OCI-M2 (cell line): ENCODE data around the gene CCL27.

Experiments used
- DNase-seq: peaks from one replicate; lab custom pipeline; 2025; ENCODE audit not compliant: unreplicated experiment; lab: John Stamatoyannopoulos, UW

CCL27 gene

GRCh38 chr9:34684816-34685215 is 22.4 kb upstream of the CCL27 start:
- DNase-seq: no peak

DNA sequence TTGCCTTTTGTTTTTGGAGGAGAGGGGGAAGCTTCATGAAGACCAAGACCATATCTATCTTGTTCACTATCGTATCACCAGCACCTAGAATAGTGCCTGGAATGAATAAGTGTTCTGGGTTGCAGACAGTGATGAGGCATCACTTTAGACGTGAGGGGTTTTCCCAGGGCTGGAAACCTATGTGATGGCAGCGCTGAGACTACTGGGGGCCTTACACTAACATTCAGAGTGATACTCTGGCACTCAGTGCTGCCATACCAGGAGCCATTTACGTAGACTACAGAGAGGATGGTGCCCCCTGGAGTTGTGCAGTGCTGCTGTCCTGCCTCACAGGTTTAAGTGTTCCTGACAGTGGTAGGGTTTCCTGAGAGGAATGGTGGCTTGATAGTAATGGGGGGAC is 21.7 kb upstream of the CCL27 start:
- DNase-seq: no peak

DNA sequence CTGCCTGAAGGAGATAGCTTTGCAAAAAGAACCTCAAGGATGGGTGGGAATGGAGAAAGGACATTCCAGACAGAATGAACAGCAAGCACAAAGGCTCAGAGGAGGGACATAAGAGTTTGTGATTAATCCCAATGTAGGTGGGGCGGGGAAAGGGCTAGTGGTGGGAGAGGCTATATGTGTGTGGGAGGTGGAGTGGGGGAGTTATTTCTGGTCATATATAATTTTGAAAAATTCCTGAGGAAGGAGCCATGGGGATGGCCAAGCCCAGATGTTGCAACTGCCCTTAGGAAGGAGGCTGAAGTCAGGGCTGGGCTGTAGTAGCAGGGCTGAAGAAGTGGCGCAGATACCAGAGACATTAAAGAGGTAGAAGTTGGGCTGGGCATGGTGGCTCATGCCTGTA is 13.4 kb upstream of the CCL27 start:
- no peak for DNase-seq

DNA sequence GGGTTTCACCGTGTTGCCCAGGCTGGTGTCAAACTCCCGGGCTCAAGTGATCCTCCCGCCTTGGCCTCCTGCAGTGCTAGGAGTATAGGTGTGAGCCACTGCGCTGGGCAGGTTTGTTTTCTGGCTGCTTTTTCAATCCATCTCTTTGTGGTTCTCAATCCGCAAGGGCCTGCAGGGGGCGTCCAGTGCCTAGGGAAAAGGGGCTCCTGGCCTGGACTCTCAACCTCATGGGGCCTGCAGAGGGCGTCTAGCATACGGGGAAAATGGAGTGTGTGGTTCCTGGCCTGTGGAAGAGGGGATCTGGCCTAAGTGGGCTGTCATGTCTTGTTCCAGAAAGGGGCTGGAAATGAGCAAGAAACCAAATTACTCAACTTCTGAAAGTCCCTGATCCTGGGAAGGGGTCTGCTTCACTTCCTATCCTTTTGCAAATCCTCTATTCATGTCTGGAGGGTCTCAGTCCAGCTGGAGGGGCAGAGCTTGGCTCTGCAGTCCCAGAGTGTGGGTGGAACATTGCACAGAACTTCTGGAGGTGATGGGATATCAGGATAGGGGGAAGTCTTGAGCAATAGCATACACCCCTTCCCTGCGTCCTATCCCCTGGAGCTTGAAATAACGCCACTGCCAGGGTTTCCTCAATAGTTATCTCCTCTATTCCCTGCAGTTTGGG is 12.7 kb upstream of the CCL27 start:
- no peak for DNase-seq

DNA sequence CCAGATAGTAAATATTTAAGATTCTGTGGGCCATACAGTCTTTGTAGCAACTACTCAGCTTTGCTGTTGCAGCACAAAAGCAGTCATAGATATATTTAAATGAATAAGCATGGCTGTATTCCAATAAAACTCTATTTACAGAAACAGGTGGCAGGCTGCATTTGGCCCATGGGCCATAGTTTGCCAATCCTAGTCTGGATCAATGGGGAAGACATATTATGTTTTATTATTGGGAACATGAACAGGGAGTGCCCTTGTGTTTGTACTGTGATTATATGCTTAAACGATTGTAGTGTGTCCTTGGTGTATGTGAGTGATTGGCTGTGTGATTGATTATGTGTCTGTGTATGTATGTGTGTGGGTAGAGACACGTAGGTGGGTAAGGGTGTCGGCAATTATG is 12.0 kb upstream of the CCL27 start:
- DNase-seq: no peak

DNA sequence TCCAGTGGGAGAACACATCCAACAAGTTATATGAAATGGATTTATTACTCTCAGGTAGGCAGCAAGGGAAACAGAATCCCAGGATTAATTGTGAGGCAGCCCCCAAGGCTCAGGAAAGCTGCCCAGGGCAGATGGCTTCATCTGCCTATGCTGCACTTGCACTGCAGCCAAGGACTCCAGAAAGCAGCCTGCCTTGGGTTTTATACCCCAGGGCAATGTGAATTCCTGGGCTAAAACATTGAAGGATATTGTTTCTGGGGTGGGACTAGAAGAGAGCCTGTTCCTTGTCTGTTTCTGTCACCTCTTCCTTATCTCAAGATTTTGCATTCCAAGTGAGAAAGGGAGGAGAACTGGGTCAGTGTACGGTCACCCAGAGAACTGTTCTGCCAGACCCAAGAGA is 8.8 kb upstream of the CCL27 start:
- DNase-seq: no peak

DNA sequence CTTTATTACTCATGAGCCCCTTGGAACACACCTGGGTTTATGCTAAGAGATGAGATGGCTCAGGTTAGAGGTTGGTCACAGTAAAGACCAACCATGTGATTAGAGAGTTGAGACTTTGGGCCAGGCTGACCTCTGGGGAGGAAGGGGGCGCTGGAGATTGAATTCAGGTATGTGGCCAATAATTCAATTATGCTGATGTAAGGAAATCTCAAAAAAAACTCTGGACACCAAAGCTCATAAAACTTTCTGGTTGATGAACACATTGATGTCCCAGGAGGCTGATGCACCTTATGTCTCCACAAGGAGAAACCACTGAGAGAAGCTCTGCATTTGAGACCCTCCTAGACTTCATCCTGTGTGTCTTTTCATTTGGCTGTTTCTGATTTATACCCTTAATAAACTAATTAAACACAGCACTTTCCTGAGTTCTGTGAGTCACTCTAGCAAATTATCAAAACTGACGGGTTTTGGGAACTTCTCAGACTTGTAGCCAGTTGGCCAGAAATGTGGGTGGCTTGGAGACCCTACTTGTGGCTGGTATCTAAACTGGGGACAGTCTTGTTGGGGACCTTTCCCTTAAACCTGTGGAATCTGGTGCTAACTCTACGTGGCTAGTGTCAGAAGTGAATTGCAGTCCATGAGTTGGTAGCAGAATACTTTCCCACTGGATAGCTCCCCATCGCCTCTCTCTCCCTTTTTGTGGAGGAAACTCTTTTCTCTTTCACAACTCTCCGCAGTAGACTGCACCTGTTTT is 7.5 kb upstream of the CCL27 start:
- DNase-seq: no peak

DNA sequence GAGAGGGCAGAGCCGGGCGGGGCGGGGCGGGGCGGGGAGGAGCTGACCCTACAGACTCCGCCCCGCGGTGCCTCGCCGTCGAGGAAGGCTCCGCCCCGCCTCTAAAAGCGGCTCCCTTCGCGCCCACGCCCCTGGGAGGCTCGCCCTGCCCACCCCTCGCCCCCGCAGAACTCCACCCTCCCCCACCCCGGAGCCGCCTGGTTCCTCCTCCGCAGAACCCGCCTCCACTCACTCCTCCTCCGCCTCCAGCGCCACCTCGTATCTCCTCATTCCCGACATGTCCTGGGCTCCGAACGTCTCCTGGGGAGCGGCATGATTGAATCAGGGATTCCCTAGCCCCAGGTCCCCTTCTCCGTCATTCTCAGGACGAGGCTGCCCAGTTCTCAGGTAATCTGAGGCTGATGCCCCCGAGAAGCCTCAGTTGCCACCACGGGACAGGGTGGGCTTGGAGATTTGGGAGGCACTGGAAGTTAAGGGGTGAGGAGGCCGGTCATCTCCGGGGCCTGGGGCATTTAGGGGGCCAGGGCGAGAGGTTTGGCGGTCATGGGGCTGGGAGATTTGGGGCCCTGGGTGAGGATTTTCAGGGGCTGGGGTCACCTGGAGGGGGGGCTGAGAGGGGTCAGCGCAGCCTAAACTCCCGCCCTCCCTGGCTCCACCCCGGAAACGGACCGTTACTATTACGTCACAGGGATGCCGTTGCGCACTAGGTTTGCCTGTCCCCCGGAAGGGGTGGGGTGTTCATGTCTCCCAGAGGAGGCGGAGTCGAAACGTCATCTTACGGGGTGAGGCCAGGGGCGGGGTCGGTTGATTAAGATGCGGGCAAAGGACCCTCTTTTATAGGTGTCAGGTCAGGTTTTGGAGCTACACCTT is 3.2 kb upstream of the CCL27 start:
- DNase-seq: peak; percentile 8

GRCh38 chr9:34665067-34665380 is 2.6 kb upstream of the CCL27 start:
- DNase-seq: no peak

DNA sequence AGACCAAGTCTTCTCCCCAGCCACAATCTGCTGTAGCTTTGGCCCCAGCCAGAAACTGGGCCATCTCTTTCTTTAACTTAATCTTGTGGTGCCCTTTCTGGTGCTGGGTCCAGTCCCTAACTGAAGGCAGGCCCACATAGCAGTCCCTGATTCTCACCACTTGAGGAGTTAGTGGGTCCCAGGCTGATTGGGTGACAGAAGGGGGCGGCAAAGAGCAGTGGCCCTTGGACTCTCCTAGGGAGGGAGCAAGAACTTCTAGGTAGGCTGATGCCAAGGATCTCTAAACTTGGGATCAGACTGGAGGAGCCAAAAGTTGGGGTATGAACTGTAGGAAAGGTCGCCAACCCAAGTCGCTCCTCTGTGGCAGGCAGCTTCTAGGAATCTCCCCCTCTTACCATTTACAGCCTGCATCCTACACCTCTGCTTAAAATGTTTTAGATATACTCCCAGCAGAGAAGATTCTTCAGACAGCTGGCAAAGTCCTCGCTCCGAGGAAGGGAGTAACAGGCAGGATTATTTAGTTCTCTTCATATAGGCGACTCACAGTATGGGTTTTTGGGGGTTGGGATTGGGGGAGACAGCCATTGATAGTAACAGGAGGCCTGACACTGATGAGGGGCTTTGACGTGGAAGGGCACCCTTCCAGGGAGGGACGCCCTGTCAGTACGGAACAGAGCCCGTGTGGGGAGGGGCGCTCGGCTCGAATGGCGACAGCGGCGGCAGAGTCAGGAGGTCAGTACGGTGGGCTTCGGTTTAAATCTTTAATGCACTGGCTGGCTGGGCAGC is 2.0 kb upstream of the CCL27 start:
- DNase-seq: peak; percentile 51

- no peak for DNase-seq
These were observed 797 bp upstream of the CCL27 start for GRCh38 chr9:34663303-34663605.

DNA sequence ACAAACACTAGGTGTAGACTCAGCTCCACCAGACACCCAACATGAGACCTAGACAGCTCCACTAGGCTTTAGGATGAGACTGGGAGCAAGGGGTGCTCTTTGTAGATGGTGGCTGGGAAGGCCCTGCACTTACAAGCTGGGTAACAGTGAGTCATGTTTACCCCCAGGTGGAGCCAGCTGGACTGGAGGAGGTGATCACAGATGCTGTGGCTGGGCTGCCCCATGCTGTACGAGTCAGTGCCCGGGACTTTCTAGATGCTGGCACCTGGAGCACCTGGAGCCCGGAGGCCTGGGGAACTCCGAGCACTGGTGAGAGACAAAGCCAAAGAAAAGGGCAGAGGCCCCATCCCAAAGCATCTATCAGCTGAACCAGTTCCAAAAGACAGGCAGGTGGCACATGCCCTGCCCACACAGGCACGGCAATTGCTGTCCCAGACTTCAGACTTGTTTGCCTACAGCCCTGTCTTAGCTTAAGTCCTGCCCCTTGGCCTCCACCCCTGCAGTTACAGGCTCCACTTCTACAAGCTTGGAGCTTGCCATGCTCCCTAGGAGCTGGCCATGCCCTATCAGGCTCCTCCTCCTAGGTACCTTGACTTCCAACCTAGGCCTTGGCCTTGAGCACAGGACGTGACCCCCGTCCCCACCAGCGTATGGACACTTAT is 2.7 kb downstream of the CCL27 start:
- DNase-seq: no peak

DNA sequence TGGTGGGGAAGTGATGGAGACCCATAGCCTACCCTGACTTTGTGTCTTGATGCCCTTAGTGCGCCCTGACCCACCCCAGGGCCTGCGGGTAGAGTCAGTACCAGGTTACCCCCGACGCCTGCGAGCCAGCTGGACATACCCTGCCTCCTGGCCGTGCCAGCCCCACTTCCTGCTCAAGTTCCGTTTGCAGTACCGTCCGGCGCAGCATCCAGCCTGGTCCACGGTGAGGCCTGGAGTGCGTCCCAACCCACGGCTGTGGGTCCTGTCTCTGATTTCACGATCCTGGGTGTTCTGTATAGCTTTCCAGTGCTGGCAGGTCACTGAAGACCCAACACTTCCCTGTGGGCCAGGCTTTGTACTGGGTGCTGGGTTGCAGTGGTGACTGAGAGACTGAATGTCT is 4.0 kb downstream of the CCL27 start:
- no peak for DNase-seq

DNA sequence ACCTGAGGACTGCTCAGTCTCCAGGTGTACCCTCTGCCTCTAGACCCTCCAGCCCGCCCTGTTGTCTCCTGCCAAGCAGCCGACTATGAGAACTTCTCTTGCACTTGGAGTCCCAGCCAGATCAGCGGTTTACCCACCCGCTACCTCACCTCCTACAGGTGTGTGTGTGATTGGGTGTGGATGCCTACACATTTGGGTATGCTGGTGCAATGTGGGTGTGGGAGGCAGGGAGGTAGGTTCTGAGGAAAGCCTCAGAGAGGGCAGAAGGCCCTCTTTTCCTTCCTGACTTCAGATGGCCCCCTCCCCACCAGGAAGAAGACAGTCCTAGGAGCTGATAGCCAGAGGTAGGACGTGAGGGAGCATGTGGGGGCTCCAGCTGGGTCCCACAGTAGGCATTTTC is 5.5 kb downstream of the CCL27 start:
- DNase-seq: no peak

- no peak for DNase-seq
These were observed 7.1 kb downstream of the CCL27 start for GRCh38 chr9:34655394-34655793.

DNA sequence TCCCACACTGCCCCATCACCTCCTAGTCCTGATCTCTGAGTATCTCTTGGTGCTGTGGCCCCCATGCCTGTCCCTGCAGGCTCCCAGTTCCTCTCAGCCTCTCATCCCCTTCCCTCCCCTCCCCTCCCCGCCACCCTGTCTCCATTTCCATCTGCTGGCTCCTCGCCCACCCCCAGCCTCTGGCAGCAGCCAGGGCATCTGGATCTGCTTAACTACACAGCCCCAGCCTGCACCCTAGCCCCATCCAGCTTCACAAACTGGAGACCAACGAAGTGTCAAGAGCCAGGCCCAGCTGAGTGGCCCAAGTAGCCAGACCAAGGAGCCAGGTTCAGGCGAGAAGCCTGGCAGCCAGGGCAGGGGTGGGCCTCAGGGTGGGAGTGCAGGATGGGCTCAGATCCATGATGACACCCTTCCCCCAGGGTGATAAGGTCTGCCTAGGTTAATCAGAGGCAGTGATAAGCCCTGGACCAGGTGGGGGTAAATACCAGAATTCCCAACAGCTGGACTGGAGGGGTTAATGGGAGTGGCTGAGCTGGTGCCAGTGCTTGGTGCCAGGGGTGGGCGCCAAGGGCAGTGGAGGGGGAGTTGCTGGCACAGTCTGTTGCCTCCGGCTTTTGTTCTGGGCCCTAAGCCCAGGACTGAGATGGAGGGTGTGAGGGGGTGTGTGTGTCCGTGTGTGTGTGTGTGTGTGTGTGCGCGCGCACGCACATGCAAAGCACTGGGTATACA is 8.0 kb downstream of the CCL27 start:
- no peak for DNase-seq

DNA sequence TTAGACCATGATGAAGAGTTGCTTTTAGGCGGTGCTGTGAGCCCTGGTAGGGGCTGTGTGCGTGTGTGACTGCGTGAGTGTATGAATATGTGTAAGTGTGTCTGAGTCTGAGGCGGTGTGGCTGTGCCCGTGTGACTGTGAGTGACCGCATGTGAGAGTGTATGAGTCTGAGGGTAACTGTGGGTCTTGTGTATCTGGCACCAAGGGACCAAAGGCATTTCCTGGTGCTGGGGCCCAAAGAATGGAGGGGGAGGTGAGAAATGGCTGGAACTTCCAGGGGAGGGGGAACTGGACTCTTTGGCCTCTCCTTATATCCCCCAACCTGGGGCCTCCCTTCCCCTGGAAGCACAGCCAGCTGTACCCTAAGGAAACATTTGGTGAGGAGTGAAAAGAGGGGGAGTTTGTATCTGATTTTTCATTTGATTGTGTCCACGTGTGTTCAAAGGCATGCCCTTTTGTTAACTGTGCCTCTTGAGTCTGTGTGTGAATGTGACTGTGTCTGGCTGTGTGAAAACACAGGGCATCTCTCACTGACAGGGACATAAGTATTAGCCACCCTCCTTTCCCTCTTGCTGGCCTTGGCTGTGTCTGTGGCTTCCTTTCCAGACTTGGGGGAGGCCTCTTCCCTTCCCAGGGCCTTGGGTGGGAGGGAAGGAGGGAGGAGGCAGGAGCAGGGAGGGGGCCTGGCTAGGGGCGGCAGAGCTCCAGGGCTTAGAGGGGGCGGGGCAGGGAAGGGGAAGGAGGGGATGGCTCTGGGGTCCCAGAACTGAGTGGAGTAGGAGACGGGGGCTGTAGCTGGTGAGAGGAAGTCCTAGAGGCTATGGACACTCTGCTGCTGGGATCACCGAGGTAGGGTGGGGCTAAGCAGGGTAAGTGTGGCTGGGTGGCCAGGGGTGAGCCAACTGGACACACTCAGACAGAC is 9.0 kb downstream of the CCL27 start:
- no peak for DNase-seq

GRCh38 chr9:34652602-34653000 is 9.9 kb downstream of the CCL27 start:
- no peak for DNase-seq

- DNase-seq: no peak
These were observed 10.4 kb downstream of the CCL27 start, which contains the start of gene IL11RA for GRCh38 chr9:34651876-34652601. TSS of gene IL11RA (plus strand) at chr9:34652185. CDS start at chr9:34655218, 3,033 bp downstream.
